NCI-H1105 (cell line): ENCODE results near the gene MAS1.
A peak's percentile ranks its signal among the peaks of the same experiment; 100 is the strongest.

ENCODE experiments used
- DNase-seq: peaks from one replicate; lab custom pipeline; 2025; lab: John Stamatoyannopoulos, UW

The MAS1 gene

DNA sequence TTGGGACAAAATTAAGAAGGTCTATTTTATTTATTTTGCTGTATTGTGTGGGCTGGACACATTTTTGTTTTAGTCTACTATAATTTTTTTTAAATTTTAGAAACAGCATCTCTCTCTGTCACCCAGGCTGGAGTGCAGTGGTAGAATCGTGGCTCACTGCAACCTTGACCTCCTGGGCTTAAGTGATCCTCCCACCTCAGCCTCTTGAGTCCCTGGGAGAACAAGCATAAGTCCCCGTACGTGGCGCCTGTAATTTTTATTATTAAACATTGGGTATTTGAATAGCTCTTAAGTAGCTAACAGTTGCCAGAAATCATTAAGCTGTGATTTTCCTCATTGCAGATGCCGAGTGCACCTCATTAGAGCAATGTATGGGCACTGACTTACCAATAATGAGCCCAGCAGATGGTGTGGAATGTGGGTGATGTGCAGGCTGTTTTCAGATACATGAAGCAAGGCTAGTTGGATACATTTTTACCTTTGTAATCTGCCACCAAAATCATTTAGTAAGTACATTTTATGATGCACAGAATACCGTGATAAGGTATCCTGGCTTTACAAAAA, 10.3 kb upstream of the MAS1 start:
- peak; percentile 69 for DNase-seq

DNA sequence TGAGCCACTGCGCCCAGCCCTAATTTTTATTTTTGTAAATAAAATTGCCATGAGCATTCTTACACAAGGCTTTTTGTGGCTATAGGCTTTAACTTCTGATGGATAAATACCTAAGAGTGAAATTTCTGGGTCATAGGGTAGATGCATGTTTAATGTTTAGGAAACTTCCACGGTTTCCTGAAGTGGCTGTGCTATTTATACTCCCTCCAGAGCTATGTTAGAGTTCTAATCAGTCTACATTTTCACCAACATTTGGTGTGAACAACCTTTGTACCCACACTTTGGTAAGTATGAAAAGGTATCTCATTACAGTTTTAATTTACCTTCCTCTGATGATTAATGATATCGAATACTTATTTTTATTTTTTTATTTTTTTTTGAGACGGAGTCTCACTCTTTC, 6.1 kb upstream of the MAS1 start:
- DNase-seq: no peak

DNA sequence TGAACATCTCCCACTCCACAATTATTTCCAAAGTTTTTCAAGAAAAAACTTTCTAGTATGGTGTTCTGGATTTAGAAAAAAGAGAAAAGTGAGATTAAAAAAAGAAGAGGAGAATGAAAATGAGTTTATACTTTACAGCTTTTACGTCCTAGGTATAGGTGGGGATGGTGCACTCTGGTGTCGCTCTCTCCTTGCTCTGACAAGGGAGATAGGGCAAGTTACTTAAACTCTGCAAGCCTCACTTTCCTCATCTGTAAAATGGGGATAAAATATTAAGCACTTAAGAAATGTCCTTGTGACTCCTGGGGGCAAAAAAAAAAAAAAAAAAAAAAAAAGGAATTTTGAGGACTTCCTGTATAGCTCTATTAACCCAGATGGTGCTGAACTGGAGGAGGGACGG, 4.5 kb upstream of the MAS1 start:
- no peak for DNase-seq

DNA sequence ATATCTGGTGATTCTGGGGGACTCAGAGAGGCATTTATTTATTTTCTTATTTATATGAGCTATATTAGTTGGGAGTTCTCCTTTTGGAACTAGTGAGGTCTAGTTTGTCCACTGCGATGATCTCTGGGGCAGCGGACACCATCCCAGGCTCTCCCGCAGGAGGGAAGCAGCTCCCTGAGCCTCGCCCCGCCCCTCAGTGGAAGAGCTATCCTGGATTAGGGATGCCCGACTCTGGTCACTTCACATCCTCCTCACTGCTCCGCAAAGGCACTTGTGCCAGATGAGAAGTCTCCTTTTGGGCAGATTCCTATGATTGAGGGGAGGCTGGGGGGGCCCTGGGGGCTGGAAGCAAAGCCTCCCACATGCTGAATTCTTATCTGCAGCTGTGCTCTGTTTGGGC, 3.6 kb upstream of the MAS1 start:
- DNase-seq: no peak

DNA sequence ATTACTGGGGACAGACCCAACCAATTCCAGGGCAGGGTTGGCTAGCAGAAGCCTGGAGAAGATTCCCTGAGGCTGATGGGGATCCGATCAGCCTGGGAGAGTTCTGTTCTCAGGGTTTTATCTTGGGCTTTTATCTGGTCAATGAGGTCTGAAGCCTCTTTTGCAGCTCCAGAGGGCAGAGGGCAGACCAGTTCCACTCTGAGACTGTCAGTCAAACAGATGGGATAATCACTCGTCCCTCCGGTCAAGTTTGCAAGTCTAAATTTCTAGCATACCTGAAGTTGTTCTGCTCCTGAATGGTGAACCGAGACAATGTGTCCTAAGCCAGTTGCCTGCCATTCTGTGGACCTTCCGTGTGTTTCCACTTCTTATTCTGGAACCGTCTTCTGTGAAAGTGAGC, 3.0 kb upstream of the MAS1 start:
- DNase-seq: no peak

DNA sequence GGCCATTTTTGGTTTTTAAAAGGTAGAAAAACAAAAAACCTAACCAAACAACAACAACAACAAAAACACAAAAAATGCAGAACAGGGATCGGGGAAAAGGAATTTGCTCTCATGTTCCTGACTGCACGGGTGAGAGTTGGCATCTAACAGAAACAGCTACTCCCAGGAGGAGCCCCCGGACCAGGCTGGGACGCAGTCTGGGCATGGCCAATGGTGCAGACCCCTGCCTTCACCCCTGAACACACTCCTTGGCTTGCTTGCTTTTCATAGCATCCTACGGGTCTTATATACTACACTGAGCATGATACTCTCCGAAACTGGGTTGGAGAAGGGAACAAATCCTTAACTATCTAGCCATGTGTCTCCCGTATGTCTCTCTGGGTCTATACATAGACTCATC, 587 bp upstream of the MAS1 start:
- no peak for DNase-seq

DNA sequence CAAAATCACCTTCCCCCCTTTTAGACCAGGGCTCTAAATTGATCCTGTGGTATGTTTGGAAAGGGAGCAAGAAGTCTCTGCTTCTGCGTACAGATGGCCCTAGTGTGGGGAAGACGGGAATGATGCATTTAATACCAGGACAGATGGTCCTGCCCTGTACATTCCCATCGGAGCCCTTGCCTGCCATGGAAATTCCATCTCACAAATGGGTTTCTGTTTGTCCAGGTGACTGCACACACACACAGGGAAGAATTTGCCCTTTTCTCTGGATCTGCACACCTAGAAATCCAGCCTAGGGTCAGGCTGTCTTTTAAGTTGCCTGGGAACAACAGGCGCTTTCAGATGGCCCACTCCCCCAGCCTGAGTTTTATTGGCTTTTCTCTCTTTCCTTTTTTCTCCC, 1.3 kb downstream of the MAS1 start:
- DNase-seq: no peak

DNA sequence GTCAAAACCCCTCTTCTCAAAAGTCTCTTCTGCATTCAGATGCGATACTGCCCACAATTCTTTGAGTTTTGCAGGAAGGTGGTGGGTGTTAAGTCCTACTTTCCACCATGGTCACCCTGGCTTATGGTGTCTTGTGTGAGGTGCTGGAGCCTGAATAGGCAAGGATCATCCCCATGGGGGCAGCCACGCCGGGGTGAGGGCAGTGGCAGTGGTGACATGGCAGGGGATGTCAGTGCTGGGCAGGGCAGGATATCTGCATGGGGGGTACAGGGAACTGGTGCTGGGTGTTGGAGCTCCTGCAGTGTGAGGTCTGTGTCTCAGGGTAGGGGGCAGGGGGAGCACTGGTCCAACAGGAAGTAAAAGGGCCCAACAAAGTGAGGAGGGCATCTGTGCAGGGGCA, 2.3 kb downstream of the MAS1 start:
- no peak for DNase-seq

DNA sequence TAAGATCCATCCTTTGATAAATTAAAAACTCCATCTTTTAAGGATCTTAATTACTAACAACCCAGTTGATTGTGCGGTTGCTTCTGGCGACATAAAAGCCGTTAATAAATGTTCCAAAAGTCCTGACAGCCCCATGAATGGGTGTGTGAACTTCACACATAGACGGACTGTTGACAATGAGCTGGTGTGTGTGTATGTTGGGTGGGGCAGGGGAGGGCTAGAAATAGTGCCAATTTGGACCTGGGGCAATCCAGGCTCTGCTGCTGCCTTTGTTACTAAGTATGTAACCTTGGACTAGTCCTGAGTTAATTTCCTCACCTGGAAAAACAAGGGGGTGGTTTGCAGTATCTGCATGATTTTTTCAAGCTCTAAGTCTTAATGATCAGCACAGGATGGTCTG, 4.2 kb downstream of the MAS1 start:
- DNase-seq: no peak

DNA sequence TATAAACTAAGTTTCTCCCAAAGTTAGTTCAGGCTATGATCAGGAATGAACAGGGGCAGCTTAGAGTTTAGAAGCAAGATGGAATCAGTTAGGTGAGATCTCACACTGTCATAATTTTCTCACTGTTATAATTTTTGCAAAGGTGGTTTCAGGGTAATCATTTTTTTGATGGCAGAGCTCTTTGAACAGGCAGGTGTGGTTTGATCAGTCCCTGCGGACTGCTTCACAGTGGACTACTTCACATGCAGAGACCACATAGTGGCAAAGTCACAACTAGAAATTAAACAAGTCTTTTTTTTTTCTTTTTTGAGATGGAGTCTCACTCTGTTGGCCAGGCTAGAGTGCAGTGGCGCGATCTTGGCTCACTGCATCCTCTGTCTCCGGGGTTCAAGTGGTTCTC, 6.8 kb downstream of the MAS1 start:
- no peak for DNase-seq

DNA sequence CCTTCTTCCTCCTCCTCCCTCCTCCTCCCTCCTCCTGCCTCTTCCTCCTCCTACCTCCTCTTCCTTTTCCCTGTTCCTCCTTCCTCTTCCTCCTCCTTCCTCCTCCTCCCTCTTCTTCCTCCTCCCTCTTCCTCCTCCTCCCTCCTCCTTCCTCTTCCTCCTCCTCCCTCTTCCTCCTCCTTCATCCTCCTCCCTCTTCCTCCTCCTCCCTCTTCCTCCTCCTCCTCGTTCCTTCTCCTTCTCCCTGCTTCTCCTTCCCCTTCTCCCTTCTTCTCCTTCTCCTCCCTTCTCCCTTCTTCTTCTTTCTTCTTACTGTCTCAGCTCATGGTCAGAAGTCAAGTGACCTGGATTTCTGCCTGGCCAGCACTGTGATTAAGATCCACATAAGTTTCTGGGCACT, 7.7 kb downstream of the MAS1 start:
- no peak for DNase-seq

DNA sequence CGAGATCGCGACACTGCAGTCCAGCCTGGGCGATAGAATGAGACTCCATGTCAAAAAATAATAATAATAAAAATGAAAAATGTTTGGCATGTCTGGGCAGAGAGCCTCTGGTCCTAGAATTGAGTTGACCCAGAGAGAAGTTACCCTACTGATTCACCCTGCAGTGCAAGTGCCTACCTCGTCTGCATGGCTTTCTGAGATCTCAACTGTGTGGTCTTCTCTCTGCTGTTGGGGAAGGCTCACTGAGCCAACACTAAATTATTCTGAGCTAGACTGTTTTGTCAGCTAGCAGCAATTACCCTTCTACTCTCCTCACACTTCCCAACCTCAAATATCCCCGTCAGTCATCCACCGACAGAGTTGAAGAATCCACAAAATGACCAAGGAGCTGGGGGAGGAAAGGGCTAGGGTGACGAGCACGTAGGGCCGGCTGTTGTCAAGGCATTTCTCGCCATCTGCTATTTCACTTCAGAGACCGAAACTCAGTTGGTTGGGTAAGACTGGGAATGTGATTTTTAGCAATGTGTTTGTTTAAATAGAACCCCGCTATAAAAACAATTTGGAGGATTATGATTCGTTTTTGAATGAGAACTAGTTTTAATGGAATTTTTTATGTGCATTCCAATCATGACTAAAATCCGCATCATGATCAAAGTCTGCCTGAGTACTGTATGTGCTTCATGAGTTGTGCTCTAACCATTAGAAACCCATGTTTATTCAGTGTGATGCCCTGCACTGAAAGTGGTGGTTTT, 9.4 kb downstream of the MAS1 start:
- DNase-seq: no peak

DNA sequence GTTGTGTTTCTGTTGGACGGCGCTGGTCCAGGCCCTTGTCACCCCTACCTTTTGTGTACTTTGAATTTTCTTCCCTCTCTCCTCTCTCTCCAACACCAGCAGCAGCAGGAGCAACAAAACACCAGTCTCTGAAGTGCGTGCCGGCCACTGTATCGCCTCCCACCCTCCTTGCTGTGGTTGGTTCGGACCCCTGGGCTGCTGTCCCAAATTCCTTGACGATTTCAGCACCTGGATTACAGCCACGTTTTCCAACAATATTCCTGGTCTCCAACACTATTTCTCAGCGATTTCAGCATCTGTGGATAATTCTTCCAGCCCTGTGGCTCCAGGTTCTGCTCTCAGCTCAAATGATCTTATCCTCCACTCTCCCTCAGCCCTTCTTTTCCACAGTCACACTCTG, 11.8 kb downstream of the MAS1 start:
- no peak for DNase-seq

DNA sequence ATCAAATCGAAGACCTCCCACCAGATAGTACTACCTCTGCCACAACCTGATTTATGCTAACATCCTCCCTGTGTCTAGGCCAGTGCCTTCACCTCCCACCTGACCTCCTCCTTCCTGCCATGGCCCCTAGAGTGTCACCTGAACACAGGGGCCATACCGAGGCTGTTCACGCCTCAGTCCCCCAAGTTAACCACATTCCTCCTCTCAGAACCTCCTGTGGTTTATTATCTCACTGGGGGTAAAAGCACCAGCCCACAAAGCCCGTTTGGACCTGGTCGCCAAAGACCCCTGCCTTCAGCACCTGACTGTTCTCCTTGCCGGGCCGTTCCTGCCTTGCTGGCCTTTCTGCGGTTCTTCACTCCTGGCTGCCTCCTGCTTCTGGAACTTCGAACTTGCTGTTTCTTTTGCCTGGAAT, 13.7 kb downstream of the MAS1 start:
- no peak for DNase-seq

DNA sequence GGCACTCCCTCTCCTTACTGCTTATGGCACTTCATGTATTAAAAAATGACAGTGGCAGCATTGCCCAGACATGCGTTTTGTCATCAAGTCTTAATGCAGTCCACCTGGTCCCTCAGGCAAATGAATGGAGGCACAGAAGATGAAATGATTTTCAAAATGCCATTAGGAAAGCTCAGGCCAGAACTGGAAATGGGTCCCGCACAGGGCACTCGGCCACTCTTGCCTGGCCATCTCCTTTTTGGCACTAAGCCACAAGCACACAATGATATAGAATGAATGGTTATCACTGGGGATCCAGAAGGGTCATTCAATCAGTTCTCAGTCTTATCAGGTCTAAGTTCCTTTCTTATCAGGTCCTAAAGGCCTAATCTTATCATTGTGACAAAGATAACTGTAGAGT, 15.6 kb downstream of the MAS1 start:
- no peak for DNase-seq

DNA sequence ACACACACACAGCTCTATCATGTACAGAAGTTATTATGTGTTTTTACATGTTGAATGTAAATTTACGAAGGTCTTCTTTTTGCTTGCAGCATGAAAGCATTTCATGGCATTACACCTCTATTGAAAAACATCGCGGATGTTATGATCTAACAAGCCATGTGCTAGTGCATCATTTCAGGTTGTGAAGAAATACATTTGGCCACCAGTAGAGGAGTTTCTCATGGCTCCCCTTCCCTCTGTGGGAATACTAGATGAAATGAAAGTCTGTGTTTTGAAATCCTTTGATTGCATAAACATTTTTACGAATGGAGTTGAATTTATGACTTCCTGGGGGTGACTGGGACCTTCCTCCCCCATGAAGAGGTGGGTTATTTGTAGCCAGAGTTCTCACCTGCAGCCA, 17.7 kb downstream of the MAS1 start:
- DNase-seq: no peak

DNA sequence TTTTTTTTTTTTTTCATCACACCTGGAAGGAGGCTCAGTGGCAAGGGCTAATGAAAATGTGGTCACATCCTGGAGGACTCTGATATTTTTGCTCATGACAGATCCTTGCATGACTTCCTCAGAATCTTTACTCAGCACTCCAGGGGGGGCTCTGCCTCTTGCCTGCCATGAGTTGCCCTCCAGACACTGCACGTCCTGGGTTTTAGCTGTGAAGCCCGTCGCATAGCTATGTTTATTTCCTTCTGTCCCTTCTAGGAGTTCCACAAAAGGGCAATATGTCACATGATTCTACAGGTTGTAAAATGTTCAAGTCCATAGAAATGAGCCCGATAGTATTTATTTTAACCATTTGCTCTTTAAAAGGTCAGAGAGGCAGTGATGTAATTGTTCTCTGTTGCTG, 18.2 kb downstream of the MAS1 start:
- DNase-seq: no peak

DNA sequence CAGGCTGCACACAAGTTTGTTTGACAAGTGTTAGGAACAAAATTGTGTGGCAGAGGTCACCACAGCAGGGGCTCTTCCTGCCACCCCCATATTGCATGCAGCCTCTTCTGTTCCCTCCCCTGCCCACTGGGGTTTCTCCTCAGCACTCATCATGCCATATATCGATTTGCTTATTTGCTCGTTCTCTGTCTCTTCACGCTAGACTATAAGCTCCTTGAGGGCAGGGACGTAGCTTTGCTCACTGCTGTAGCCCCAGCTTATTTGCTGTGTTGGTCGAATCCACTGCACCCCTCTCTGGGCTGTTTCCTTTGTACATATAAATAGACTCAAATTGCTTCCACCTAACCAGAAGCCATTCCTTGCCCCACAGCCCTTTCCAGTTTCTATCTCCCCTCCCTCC, 19.6 kb downstream of the MAS1 start:
- DNase-seq: no peak

DNA sequence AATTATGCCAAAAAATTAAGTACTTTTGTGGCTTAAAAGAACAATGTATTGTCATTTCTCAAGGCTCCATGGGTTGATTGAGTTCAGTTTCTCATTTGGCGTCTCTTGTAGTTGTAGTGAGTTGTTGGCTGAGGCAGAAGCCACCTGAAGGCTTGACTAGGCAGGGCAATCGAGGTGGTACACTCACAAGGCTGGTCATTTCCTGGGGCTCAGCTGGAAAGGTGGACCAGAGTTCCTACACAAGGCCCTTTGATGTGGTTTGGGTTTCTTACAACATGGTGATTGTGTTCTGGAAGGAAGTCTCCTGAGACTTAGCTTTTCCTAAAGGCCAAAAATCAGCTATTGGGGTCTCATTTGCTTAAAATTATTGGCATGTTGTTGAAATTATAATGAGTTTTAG, 22.6 kb downstream of the MAS1 start:
- no peak for DNase-seq

DNA sequence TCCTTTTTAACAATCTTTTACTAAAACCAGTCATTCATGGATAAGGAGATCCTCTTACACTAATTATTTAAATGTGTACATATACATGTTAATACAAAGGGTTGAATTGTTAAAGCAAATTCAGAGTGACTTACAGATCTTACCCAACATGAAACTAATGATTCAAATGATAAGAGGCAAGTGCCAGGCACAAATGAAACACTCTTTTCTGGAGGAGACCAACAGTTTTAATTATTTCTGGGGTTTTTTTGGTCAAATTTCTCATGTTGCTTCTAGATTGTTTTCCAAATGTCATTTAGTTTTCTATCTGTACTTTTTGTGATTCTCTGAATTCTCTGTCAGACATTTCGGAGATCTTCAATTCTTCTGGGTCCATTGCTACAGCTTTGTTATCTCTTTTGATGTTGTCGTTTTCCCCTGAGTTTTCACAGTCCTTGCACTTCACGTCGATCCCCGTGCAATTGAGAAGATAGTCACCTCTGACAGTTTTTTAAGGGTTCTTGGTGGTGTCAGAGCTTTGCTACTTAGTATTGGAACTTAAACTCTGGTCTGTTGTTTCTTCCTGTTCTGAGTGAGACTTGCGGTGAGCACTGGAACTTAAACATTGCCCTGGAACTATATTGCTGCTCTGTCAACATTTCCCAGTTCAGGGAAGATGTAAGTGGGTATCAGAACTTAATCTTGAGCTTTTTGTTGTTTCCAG, 23.2 kb downstream of the MAS1 start:
- no peak for DNase-seq

DNA sequence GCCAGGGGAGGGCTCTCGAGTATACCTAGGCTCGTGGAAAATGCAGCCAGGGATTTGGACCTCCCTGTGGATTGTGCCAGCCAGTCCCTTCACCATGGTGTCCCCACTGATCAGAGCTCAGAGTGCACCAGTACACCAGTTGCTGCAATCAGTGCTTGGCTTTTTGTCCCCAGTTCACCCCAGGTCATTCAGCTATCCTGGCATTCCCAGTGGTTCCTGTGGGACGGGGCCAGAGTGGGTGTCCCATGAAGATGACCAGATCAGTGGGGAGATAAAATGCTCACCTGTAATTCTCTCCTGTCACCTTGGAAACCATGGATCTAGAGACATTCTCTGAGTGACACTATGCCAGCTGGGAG, 23.8 kb downstream of the MAS1 start:
- DNase-seq: no peak

DNA sequence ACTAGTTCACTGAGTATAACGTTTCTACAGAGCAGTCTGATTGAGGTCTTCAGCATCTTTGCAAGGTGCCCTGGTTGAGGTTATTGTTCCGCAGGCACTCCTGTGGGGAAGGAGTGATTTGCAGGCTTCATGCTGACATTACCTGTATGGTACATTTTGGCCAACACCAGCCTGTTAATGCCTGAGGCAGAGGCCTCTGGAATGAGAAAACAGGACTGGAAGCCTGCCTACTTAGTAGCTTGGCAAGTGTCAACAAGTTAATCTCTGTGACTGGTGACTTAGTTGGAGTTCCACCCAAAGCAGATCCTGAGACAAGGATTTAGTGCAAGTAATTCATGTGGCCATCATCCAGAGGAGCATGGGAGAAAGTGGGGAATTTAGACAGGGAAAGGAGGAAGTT, 24.6 kb downstream of the MAS1 start:
- no peak for DNase-seq

DNA sequence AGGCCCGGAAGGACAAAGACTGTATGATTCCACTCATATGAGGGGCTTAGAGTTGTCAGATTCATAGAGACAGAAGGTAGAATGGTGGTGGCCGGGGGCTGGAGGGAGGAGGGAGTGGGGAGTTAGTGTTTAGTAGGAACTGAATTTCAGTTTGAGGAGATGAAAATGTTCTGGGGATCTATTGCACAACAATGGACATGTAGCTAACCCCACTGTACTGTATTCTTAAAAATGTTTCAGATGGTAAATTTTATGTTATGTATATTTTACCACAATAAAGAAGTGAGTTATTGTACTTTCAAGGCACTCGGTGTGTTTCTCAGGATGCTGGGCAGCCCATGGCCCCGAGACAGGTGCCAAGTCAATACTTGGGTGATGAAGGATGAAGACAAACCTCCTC, 25.4 kb downstream of the MAS1 start:
- no peak for DNase-seq

DNA sequence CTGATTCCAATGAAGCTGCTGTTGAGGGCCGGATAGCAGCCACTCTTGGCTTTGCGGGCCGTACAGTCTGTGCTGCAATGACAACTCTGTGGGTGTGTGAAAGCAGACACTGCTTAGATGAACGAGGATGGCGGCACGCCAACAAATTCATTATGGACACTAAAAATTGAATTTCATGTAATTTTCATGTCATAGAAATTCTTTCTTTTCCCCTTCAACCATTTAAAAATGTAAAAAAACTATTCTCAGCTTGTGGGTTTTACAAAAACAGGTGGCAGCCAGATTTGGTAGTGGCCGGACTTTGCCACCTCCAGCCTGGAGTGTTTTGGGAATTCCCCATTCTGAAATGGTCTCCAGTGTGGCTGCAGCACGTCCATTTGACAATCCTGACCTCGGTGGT, 26.0 kb downstream of the MAS1 start:
- no peak for DNase-seq
